HCT116 (cell line): ENCODE data around the gene PREP. TPM values are rescaled to one million over a fixed set of nuclear protein-coding genes. Genes with fewer than 3 reads are reported as not detected.

Experiments used
- ATAC-seq: fragments of 200-7000 bp; cut with Tn5 transposase; 2 replicates; pipeline ENCODE4 v1.9.1; 2020; ENCODE audit warnings: mild to moderate bottlenecking, moderate library complexity
- BruUV-seq: library from RNA; stranded (reverse); fragments of 400-500 nt; replicated peaks from 2 replicates; lab custom pipeline; 2021; lab: Mats Ljungman, UMichigan
- CTCF ChIA-PET: fragments of 300-600 bp; sonication (Branson Sonifier 250); formaldehyde crosslinking; loops from one replicate; lab custom pipeline; 2021; ENCODE audit warnings: antibody characterized with exemption; lab: Charles Lee
- POLR2A ChIA-PET: fragments of 300-600, 350-600 bp; sonication (Branson Sonifier 250); formaldehyde crosslinking; loops from one replicate; lab custom pipeline; 2021; ENCODE audit warnings: antibody characterized with exemption; lab: Charles Lee
- RAD21 ChIA-PET, 2 experiments: fragments of 300-600 bp; sonication (Branson Sonifier 250); formaldehyde crosslinking; loops; one replicate each; lab custom pipeline; 2023; ENCODE audit warnings: low total read pairs in 2 of 2; ENCODE audit not compliant: uncharacterized antibody in 2 of 2, unreplicated experiment in 2 of 2, low non-redundant PET in 1 of 2; lab: Charles Lee
- DNase-seq: peaks from one replicate; pipeline ENCODE4 v3.0.0-alpha.2; 2010; ENCODE audit warnings: low read depth, low spot score
- H2AFZ ChIP-seq: fragments of 200-600 bp; shearing (Covaris generic), sonication (generic); 2 replicates; pipeline ENCODE4 v1.6.1; 2017; ENCODE audit warnings: low read depth, mixed run types, mixed read lengths, antibody characterized with exemption, low read length; ENCODE audit not compliant: poor library complexity, severe bottlenecking
- H3K27ac ChIP-seq: 2 replicates; pipeline ENCODE4 v1.5.1; 2012; ENCODE audit warnings: low read depth, low read length
- H3K27me3 ChIP-seq: fragments of 200-600 bp; sonication (generic); 2 replicates; pipeline ENCODE4 v1.6.1; 2016; ENCODE audit warnings: mixed run types, low read length, mixed read lengths; ENCODE audit not compliant: insufficient read depth
- H3K36me3 ChIP-seq, 2 experiments: fragments of 200-500 bp in 1 of 2; fragments of 200-600 bp in 1 of 2; sonication (Bioruptor generic) in 1 of 2; sonication (generic) in 1 of 2; 2 replicates each; pipeline versions ENCODE4 v1.5.1 to v1.6.1; 2014 to 2016; ENCODE audit warnings: low read length in 2 of 2, inconsistent platforms in 1 of 2, mixed read lengths in 1 of 2, mixed run types in 1 of 2; ENCODE audit not compliant: insufficient read depth in 2 of 2, control insufficient read depth in 1 of 2
- H3K4me1 ChIP-seq, 2 experiments: fragments of 200-600 bp in 1 of 2; sonication (generic) in 1 of 2; 2 replicates each; pipeline versions ENCODE4 v1.5.1 to v1.6.1; 2012 to 2017; ENCODE audit warnings: low read length in 2 of 2, inconsistent platforms in 1 of 2, mild to moderate bottlenecking in 1 of 2, mixed read lengths in 1 of 2, mixed run types in 1 of 2, moderate library complexity in 1 of 2; ENCODE audit not compliant: insufficient read depth in 2 of 2, control insufficient read depth in 1 of 2
- H3K4me2 ChIP-seq: fragments of 200-600 bp; sonication (generic); 2 replicates; pipeline ENCODE4 v1.6.1; 2017; ENCODE audit warnings: mixed run types, low read length, mixed read lengths
- H3K4me3 ChIP-seq, 2 experiments: fragments of 200-600 bp in 1 of 2; sonication (generic) in 1 of 2; replicated peaks in 1 of 2; 2 replicates each; pipeline ENCODE4 v1.5.1; 2011 to 2016; ENCODE audit warnings: low read length in 2 of 2, control low read depth in 1 of 2, low read depth in 1 of 2, mild to moderate bottlenecking in 1 of 2, mixed read lengths in 1 of 2, mixed run types in 1 of 2
- H3K79me2 ChIP-seq: fragments of 200-600 bp; sonication (generic); 2 replicates; pipeline ENCODE4 v1.6.1; 2017; ENCODE audit warnings: mild to moderate bottlenecking, mixed run types, low read length, moderate library complexity, mixed read lengths; ENCODE audit not compliant: insufficient read depth
- H3K9ac ChIP-seq: fragments of 200-600 bp; sonication (generic); 2 replicates; pipeline ENCODE4 v1.6.1; 2016; ENCODE audit warnings: low read length, mixed read lengths
- H3K9me2 ChIP-seq: fragments of 200-600 bp; sonication (generic), shearing (Covaris generic); 2 replicates; pipeline ENCODE4 v1.6.1; 2017; ENCODE audit warnings: mixed run types, mild to moderate bottlenecking, moderate library complexity; ENCODE audit not compliant: insufficient read depth
- H3K9me3 ChIP-seq, 2 experiments: fragments of 200-500 bp in 1 of 2; fragments of 200-600 bp in 1 of 2; sonication (Bioruptor generic) in 1 of 2; sonication (generic) in 1 of 2; 2 replicates each; pipeline ENCODE4 v1.6.1; 2014 to 2017; ENCODE audit warnings: low read length in 2 of 2, mixed read lengths in 2 of 2, inconsistent platforms in 1 of 2, low read depth in 1 of 2, mild to moderate bottlenecking in 1 of 2, mixed run types in 1 of 2, moderate library complexity in 1 of 2; ENCODE audit not compliant: control insufficient read depth in 1 of 2, insufficient read depth in 1 of 2
- H4K20me1 ChIP-seq: fragments of 200-600 bp; sonication (generic), shearing (Covaris generic); 2 replicates; pipeline ENCODE4 v1.6.1; 2017; ENCODE audit warnings: mixed run types, mild to moderate bottlenecking, moderate library complexity; ENCODE audit not compliant: insufficient read depth
- ATF3 ChIP-seq: IDR thresholded peaks from 2 replicates; pipeline ENCODE4 v1.6.1; 2012
- CTCF ChIP-seq, 3 experiments: fragments of 200-600 bp in 1 of 3; sonication (generic) in 1 of 3; IDR thresholded peaks in 2 of 3; conservative IDR thresholded peaks in 1 of 3; 2 replicates each; pipeline ENCODE4 v1.5.1; 2012 to 2017; ENCODE audit warnings: low read depth in 2 of 3, low read length in 2 of 3, antibody characterized with exemption in 1 of 3, borderline replicate concordance in 1 of 3, control low read depth in 1 of 3, mild to moderate bottlenecking in 1 of 3, mixed read lengths in 1 of 3, mixed run types in 1 of 3, moderate library complexity in 1 of 3; ENCODE audit not compliant: insufficient read depth in 1 of 3
- EGR1 ChIP-seq: IDR thresholded peaks from 2 replicates; pipeline ENCODE4 v1.6.1; 2012; ENCODE audit warnings: low read depth
- FOSL1 ChIP-seq: IDR thresholded peaks from 2 replicates; pipeline ENCODE4 v1.6.1; 2012; ENCODE audit warnings: low read depth
- JUND ChIP-seq: IDR thresholded peaks from 2 replicates; pipeline ENCODE4 v1.6.1; 2012
- POLR2A ChIP-seq: IDR thresholded peaks from 2 replicates; pipeline ENCODE4 v1.7.0; 2011; ENCODE audit warnings: borderline replicate concordance; ENCODE audit not compliant: insufficient read depth, insufficient read length; ENCODE audit errors: extremely low read depth
- POLR2AphosphoS5 ChIP-seq: IDR thresholded peaks from 2 replicates; pipeline ENCODE4 v1.6.1; 2011; ENCODE audit warnings: mild to moderate bottlenecking, low read depth, low read length, moderate library complexity
- RAD21 ChIP-seq: IDR thresholded peaks from 2 replicates; pipeline ENCODE4 v1.6.1; 2012; ENCODE audit warnings: low read depth, mild to moderate bottlenecking
- SP1 ChIP-seq: IDR thresholded peaks from 2 replicates; pipeline ENCODE4 v1.6.1; 2012; ENCODE audit warnings: low read depth
- SRF ChIP-seq: IDR thresholded peaks from 2 replicates; pipeline ENCODE4 v1.6.1; 2012; ENCODE audit warnings: low read depth
- ZBTB33 ChIP-seq: IDR thresholded peaks from 2 replicates; pipeline ENCODE4 v1.6.1; 2011; ENCODE audit warnings: mild to moderate bottlenecking, low read length, moderate library complexity; ENCODE audit not compliant: insufficient replicate concordance; ENCODE audit errors: extremely low read depth
- ZNF274 ChIP-seq: fragments of 200-500 bp; sonication (Bioruptor generic); IDR thresholded peaks from 2 replicates; pipeline ENCODE4 v1.6.1; 2014; ENCODE audit warnings: mild to moderate bottlenecking, low read depth, low read length, inconsistent platforms
- intact Hi-C: fragments of 100-400 bp; cut with micrococcal nuclease; formaldehyde crosslinking; loops from 2 replicates; pipeline ENCODE4 v1.10.0; 2022
- total RNA-seq: library from RNA; stranded (reverse); gene quantifications from one replicate; pipeline ENCODE4 v1.2.1, GENCODE V29; 2021; ENCODE audit not compliant: unreplicated experiment

The PREP gene
- total RNA-seq, 1 experiment from 2014 or later = 53.5 TPM

DNA sequence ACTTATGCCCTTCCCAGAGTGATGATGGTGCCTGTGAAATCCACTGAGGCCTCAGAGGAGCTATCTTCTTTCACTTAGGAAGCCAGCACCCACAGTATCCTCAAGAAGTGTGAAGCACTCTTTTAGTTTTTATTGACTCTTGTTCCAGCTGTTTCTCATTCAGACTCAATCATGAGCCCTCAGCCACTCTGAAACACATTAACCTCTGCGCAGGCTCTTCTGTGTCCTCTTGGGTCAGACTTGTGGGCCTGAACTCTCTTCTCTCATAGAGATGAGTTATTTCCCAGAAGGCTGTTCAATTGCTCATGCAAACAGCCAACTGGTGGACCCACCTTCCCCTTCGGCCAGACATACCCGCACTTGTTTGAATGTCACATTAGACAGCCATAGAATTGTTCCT is 27.8 kb upstream of the PREP start:
- POLR2A ChIA-PET = no interaction called here
- TF ChIP-seq CTCF (IDR thresholded peaks at IDR 0.05 in 2 of 3, conservative IDR thresholded peaks at IDR 0.05 in 1 of 3; ENCODE audit: borderline replicate concordance in 1 of 3, insufficient read depth in 1 of 3, low read depth in 2 of 3, low read length in 2 of 3) (no peak), JUND (no peak), SP1 (no peak), FOSL1 (no peak), POLR2AphosphoS5 (no peak), EGR1 (no peak), SRF (no peak), ATF3 (no peak), ZNF274 (no peak), POLR2A (no peak), RAD21 (no peak), ZBTB33 (no peak)
- Histone ChIP-seq H3K36me3 (no peaks in the 10 kb centered on the region), H3K79me2 (no peaks in the 10 kb centered on the region), H3K4me1 (peaks cover 12 to 31% of the 10 kb centered on the region in 2 experiments; a peak in 3 of 4 replicates), H3K4me2 (no peak overlapping the region), H3K27ac (no peak overlapping the region), H3K27me3 (no peaks in the 10 kb centered on the region), H4K20me1 (no peaks in the 10 kb centered on the region), H2AFZ (peak overlapping the region; percentile 90), H3K9ac (no peak overlapping the region), H3K9me3 (no peaks in the 10 kb centered on the region), H3K9me2 (no peaks in the 10 kb centered on the region), H3K4me3 (no peak overlapping the region)
- no peak for ATAC-seq
- no peak for DNase-seq
- CTCF ChIA-PET = interaction anchor here (0.6 to 2.1 kb wide), 12 partner anchors 294 to 1136 kb away, joined by 3 to 14 read pairs (median 4); no protein-coding TSS in a partner anchor
- intact Hi-C loops = loop anchor here (1.0 to 10.0 kb wide), 4 partner anchors 654 to 1014 kb away; no protein-coding TSS in a partner anchor
- RAD21 ChIA-PET = interaction anchor here in 1 of 2 experiments (1.4 kb wide), 1 partner anchor 793 kb away, joined by 4 read pairs; no protein-coding TSS in a partner anchor
- no TSS peak for BruUV-seq
